Activated CD4-positive, alpha-beta T cell treated with anti-CD3 and anti-CD28 coated beads, Interleukin-2, amount 50 U/mL, for 16 hours (primary cell): Measurements from ENCODE around the gene PRICKLE2.

Experiments
- DNase-seq: peaks from one replicate; pipeline ENCODE4 v3.0.0-alpha.2; 2020

The PRICKLE2 gene

GRCh38 chr3:64224826-64225610 is at the start of gene PRICKLE2:
Gene PRICKLE2 (minus strand): TSS chr3:64225466. CDS start chr3:64198927, 26,539 bp downstream.
- DNase-seq: no peak

DNA sequence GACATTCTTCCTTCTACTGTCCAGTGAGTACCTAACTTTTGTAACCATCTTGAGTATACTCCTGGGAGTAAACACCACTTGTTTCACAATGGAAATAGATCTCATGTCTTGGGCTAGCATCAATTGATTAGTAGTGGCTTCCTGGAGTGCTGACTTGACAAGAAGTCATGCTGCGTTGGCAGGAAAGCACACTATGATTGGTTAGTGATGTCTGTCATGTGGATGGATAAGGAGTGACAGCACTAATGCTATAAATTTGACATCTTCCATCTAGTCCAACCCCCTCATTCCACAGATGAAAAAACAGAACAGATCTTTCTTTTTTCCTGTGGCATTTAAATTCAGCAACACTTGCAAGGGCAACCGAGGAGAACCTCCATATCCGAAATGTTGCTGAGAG is 47.6 kb upstream of the PRICKLE2 start:
- no peak for DNase-seq

- DNase-seq: no peak
Observed at GRCh38 chr3:64272271-64272670, 47.0 kb upstream of the PRICKLE2 start.

DNA sequence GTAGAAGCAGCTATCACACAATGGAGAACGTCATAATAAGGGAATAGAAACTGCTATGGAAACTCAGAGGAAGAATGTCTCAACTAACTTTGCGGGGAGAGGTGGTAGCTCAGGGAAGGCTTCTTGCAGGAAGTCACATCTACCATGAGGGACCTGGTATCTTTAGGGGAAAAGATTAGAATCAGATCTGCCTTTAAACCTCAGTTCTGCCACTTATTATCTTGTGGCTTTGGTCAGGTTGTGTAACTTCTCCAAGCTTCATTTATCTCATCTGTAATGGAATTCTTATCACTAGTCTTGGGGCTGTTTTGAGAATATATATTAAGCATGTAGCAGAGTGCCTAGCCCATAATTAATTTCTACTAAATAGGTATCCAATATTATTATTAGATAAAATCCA is 46.4 kb upstream of the PRICKLE2 start:
- DNase-seq: no peak

DNA sequence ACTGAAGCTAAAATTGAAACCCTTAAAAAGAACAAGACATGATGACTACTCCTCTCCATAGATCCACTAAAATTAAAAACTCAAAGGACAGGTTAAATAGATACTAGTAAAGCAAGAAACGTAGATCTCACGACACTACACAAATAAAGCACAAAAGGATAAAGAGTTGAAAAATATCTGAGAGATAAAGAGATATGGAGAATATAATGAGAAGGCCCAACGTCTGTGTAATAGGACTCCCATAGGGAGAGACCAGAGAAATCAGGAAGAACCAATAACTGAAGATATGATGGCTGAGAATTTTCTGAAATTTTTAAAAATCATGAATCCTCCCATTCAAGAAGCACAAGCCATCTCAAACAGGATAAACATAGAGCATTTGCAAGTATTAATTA is 45.6 kb upstream of the PRICKLE2 start:
- no peak for DNase-seq

- DNase-seq: no peak
Observed at GRCh38 chr3:64270142-64270865, 45.0 kb upstream of the PRICKLE2 start.

DNA sequence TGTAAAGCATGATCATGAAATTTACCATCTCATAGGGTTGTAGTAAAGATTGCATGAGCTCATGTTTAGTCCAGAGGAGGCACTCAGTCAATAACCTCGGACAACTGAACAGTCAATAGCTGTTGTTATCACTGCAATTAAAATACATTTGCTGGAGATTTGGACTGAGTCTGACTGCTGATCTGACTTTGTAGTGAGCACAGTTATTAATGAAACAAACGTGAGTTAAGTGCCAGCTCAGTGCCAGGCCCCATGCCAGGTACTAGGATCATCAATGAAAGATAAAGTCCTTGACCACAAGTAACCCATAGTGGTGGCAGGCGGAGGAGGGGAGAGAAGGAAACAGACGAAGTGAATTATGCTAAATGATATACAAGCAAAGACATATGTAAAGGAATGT is 43.7 kb upstream of the PRICKLE2 start:
- no peak for DNase-seq

GRCh38 chr3:64267721-64268604 is 42.7 kb upstream of the PRICKLE2 start:
- no peak for DNase-seq

GRCh38 chr3:64266983-64267382 is 41.7 kb upstream of the PRICKLE2 start:
- DNase-seq: no peak

- DNase-seq: no peak
Observed at GRCh38 chr3:64266065-64266931, 41.0 kb upstream of the PRICKLE2 start.

GRCh38 chr3:64265646-64266045 is 40.4 kb upstream of the PRICKLE2 start:
- DNase-seq: no peak

GRCh38 chr3:64264501-64265109 is 39.3 kb upstream of the PRICKLE2 start:
- DNase-seq: no peak

- no peak for DNase-seq
Observed at GRCh38 chr3:64262574-64263114, 37.4 kb upstream of the PRICKLE2 start.

- no peak for DNase-seq
Observed at GRCh38 chr3:64260431-64260830, 35.2 kb upstream of the PRICKLE2 start.

- DNase-seq: no peak
Observed at GRCh38 chr3:64259636-64260035, 34.4 kb upstream of the PRICKLE2 start.

- no peak for DNase-seq
Observed at GRCh38 chr3:64257100-64257755, 32.0 kb upstream of the PRICKLE2 start.

GRCh38 chr3:64255741-64256340 is 30.6 kb upstream of the PRICKLE2 start:
- no peak for DNase-seq

DNA sequence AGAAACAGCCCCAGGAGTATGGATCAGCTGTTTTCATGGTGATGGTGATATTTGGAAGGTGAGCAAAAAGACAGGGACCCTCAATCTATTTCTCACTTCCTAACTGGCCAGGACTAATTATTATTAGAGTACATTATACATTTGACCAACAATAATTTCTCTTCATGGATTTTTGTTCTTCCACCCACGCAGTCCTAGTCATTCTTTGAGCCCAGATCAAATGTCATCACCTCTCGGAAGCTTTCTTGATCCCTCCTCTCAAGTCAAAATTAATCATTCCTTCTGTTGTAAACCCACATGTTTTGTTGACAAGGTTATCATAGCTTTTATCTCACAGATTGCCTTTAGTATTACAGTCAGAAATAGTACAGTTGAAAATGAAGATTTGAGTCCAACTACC is 29.2 kb upstream of the PRICKLE2 start:
- DNase-seq: no peak

- DNase-seq: no peak
Observed at GRCh38 chr3:64253689-64254088, 28.4 kb upstream of the PRICKLE2 start.

- no peak for DNase-seq
Observed at GRCh38 chr3:64251019-64251418, 25.8 kb upstream of the PRICKLE2 start.
